ENCODE data around the gene NAGPA.
"Not testable (repeated sequence)": the region's sequence is repeated elsewhere in the genome, so short reads cannot be mapped to it uniquely, and the experiment has no call there.

Gene NAGPA, protein sequence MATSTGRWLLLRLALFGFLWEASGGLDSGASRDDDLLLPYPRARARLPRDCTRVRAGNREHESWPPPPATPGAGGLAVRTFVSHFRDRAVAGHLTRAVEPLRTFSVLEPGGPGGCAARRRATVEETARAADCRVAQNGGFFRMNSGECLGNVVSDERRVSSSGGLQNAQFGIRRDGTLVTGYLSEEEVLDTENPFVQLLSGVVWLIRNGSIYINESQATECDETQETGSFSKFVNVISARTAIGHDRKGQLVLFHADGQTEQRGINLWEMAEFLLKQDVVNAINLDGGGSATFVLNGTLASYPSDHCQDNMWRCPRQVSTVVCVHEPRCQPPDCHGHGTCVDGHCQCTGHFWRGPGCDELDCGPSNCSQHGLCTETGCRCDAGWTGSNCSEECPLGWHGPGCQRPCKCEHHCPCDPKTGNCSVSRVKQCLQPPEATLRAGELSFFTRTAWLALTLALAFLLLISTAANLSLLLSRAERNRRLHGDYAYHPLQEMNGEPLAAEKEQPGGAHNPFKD

DNA sequence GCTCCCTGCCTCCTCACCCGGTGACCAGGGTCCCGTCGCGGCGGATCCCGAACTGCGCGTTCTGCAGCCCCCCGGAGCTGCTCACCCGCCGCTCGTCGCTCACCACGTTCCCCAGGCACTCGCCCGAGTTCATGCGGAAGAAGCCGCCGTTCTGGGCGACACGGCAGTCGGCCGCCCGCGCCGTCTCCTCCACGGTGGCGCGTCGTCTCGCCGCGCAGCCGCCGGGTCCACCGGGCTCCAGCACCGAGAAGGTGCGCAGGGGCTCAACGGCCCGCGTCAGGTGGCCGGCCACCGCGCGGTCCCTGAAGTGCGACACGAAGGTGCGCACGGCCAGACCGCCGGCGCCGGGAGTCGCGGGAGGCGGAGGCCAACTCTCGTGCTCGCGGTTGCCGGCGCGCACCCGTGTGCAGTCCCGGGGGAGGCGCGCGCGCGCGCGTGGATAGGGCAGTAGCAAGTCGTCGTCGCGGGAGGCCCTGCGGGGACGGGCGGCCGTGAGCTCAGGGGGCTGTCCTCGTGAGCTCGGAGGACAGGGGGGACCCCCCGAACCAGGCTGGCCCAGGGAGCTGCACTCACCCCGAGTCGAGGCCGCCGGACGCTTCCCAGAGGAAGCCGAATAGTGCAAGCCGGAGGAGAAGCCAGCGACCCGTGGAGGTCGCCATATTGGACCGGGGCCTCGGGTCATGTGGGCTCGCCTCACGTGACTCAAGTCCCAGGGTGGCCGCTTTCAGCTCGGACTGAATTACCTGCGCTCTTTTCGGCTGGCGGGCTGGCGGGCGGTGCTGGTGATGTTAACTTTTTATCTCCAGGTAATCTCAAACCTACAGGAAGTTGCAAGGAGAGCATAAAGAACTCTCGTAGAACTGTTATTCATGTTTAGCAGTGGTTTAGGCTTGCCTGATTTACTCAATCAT lies at the start of gene NAGPA:
NAGPA (minus strand) TSS at position 680 of the 911 bp plus-strand sequence; CDS start at position 659, 21 bp downstream.
- H3K36me3 ChIP-seq = peaks cover 5% of the 10 kb centered on the region
- H3K4me3 ChIP-seq (ENCODE audit: low read depth in 1 of 2, low read length in 1 of 2) = peak within 1 kb of the TSS; percentile 72 to 79
- no peaks in the 10 kb centered on the region for H3K9me3 ChIP-seq
- peaks cover 12 to 16% of the 10 kb centered on the region in 2 experiments for H3K4me1 ChIP-seq (ENCODE audit: control insufficient read depth in 1 of 2, insufficient read depth in 1 of 2, low read depth in 1 of 2, low read length in 1 of 2)
- H3K27me3 ChIP-seq = peaks cover 9% of the 10 kb centered on the region
- H3K27ac ChIP-seq = peak within 1 kb of the TSS; percentile 49
- TF ChIP-seq, protein P1, sequence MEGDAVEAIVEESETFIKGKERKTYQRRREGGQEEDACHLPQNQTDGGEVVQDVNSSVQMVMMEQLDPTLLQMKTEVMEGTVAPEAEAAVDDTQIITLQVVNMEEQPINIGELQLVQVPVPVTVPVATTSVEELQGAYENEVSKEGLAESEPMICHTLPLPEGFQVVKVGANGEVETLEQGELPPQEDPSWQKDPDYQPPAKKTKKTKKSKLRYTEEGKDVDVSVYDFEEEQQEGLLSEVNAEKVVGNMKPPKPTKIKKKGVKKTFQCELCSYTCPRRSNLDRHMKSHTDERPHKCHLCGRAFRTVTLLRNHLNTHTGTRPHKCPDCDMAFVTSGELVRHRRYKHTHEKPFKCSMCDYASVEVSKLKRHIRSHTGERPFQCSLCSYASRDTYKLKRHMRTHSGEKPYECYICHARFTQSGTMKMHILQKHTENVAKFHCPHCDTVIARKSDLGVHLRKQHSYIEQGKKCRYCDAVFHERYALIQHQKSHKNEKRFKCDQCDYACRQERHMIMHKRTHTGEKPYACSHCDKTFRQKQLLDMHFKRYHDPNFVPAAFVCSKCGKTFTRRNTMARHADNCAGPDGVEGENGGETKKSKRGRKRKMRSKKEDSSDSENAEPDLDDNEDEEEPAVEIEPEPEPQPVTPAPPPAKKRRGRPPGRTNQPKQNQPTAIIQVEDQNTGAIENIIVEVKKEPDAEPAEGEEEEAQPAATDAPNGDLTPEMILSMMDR (IDR thresholded peaks at IDR 0.05) = no peak

DNA sequence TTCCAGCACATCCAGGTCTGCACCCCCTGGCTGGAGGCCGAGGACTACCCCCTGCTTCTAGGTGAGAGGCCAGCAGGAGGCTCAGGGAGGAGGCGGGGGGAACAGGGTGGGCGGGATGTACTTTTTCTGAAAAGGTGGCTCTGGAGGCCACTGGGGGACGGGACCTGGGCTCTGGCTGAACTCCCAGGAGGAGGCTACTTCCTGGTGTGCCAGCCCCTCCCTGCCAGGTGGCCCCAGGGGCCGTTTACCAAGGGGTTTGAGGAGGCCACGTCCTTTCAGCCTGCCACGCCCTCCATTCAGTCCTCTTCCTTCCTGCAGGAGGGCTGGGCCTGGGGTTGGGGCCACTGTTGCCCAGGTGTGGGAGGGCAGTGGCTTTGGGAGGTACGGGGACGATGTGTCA lies 47.3 kb upstream of the NAGPA start:
- not testable (repeated sequence) for H3K4me1 ChIP-seq (ENCODE audit: control insufficient read depth in 1 of 2, insufficient read depth in 1 of 2, low read depth in 1 of 2, low read length in 1 of 2); H3K27ac ChIP-seq; H3K27me3 ChIP-seq; H3K9me3 ChIP-seq; H3K4me3 ChIP-seq (ENCODE audit: low read depth in 1 of 2, low read length in 1 of 2)
- H3K36me3 ChIP-seq = peaks cover 27% of the 10 kb centered on the region

DNA sequence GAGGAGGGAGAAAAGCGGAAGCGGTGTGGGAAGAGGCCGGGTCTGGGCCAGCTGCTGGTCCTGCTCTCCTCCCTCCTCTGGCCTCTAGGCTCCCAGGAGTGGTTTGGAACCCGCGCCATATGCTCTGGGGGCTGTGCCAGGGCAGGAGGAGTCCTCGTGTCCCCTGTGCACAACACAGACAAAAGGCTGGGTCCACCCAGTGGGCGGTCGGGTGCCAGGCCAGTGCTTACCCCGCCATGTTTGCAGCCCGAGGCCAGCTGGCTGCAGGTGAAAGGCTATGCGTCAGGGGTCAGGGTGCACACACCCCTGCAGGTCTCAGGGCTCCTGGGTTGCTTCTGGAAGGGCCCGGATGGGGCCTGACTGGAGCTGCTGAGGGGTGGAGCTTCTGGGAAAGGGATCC lies 46.7 kb upstream of the NAGPA start:
- H3K9me3 ChIP-seq; H3K4me3 ChIP-seq (ENCODE audit: low read depth in 1 of 2, low read length in 1 of 2); H3K27me3 ChIP-seq; H3K4me1 ChIP-seq (ENCODE audit: control insufficient read depth in 1 of 2, insufficient read depth in 1 of 2, low read depth in 1 of 2, low read length in 1 of 2); H3K27ac ChIP-seq: not testable (repeated sequence)
- H3K36me3 ChIP-seq = peaks cover 28% of the 10 kb centered on the region

DNA sequence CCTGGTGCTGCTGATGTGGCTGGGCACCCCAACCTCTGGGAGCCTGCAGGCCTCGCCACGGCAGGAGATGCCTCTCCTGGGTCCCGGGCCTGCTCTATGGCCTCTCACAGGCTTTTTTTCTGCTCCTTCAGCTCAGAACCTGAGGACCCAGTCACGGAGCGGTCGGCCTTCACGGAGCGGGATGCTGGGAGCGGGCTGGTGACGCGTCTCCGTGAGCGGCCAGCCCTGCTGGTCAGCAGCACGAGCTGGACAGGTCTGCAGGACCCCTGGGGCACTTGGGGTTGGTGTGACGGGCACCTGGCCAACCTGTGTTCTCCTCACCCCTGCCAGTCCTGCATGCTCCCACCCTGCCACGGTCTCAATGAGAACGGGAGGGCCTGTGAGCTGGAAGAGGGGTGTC lies 44.9 kb upstream of the NAGPA start:
- Histone ChIP-seq H3K27ac (no peak overlapping the region), H3K9me3 (no peaks in the 10 kb centered on the region), H3K4me3 (ENCODE audit: low read depth in 1 of 2, low read length in 1 of 2) (no peak overlapping the region), H3K4me1 (ENCODE audit: control insufficient read depth in 1 of 2, insufficient read depth in 1 of 2, low read depth in 1 of 2, low read length in 1 of 2) (no peaks in the 10 kb centered on the region), H3K27me3 (no peaks in the 10 kb centered on the region), H3K36me3 (peaks cover 29% of the 10 kb centered on the region)
- TF ChIP-seq, protein P1 (IDR thresholded peaks at IDR 0.05) = no peak

DNA sequence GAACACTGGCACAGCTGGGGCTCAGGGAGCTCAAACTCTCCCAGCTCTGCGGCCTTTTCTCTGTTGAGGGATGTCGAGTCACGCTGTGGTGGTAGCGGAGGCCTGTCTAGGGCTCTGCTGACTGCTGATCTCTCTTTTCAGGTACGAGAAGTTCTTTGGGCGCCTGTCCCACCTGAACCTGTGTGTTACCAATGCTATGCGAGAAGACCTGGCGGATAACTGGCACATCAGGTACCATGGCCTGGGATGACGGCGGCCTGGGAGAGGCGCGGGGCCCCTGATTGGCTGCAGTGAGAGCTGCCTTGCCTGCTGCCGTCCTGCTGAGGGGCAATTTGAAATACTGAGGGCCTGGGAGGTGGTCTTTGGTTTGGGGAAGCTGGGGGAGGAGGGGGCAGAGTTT lies 43.6 kb upstream of the NAGPA start:
- Histone ChIP-seq H3K9me3 (no peaks in the 10 kb centered on the region), H3K27me3 (no peaks in the 10 kb centered on the region), H3K4me3 (ENCODE audit: low read depth in 1 of 2, low read length in 1 of 2) (no peak overlapping the region), H3K36me3 (peaks cover 21% of the 10 kb centered on the region), H3K4me1 (ENCODE audit: control insufficient read depth in 1 of 2, insufficient read depth in 1 of 2, low read depth in 1 of 2, low read length in 1 of 2) (peaks cover 5 to 7% of the 10 kb centered on the region in 2 experiments), H3K27ac (no peak overlapping the region)
- TF ChIP-seq, protein P1 (IDR thresholded peaks at IDR 0.05) = no peak

DNA sequence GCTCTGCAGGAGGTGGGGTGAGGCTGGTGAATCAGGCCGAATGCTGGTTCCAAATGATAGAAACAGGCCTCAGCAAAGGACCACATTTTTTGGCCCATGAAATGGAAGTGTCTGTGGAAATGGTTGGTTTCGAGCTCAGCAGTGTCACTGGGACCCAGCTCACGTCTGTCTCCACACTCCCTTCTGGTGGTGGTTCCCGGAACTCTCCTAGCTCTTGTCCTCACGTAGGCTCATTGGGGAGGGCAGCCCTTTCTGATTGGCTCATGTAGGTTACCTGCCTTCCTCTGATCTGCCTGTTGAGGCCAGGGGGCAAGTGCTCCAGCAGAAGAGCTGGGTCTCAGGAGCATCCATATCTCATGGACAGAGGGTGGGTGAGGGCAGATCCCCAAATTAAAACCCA lies 41.9 kb upstream of the NAGPA start:
- H3K9me3 ChIP-seq = no peaks in the 10 kb centered on the region
- H3K4me1 ChIP-seq (ENCODE audit: control insufficient read depth in 1 of 2, insufficient read depth in 1 of 2, low read depth in 1 of 2, low read length in 1 of 2) = peaks cover 14 to 18% of the 10 kb centered on the region in 2 experiments
- H3K27me3 ChIP-seq = no peaks in the 10 kb centered on the region
- H3K36me3 ChIP-seq = peaks cover 19% of the 10 kb centered on the region
- no peak overlapping the region for H3K27ac ChIP-seq
- no peak overlapping the region for H3K4me3 ChIP-seq (ENCODE audit: low read depth in 1 of 2, low read length in 1 of 2)
- TF ChIP-seq, protein P1 (IDR thresholded peaks at IDR 0.05) = no peak

DNA sequence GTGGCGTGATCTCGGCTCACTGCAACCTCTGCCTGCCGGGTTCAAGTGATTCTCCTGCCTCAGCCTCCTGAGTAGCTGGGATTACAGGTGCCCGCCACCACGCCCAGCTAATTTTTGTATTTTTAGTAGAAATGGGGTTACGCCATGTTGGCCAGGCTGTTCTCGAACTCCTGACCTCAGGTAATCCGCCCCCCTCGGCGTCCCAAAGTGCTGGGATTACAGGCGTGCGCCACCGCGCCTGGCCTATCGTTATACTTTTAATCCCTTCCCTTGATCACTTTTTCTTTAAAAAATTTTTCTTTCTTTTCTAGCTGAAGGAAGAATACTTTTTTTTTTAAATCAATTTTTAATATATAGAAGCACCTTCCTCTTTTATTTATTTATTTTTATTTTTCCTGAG lies 40.0 kb upstream of the NAGPA start:
- not testable (repeated sequence) for H3K4me3 ChIP-seq (ENCODE audit: low read depth in 1 of 2, low read length in 1 of 2); H3K9me3 ChIP-seq; H3K27me3 ChIP-seq; H3K27ac ChIP-seq
- peaks cover 14 to 18% of the 10 kb centered on the region in 2 experiments for H3K4me1 ChIP-seq (ENCODE audit: control insufficient read depth in 1 of 2, insufficient read depth in 1 of 2, low read depth in 1 of 2, low read length in 1 of 2)
- peaks cover 19% of the 10 kb centered on the region for H3K36me3 ChIP-seq
